AG04450 (cell line): ENCODE data around the gene MTMR3. TPM values are rescaled to one million over a fixed set of nuclear protein-coding genes. Genes with fewer than 3 reads are reported as not detected.

Source experiments
- CTCF ChIA-PET: fragments of 300-600, 350-600 bp; formaldehyde crosslinking; extraction: SDS; loops from one replicate; lab custom pipeline; 2022; ENCODE audit warnings: antibody characterized with exemption, inconsistent platforms; lab: Charles Lee
- POLR2A ChIA-PET: fragments of 350-600 bp; formaldehyde crosslinking; extraction: SDS; loops from one replicate; lab custom pipeline; 2021; ENCODE audit warnings: antibody characterized with exemption, inconsistent platforms; lab: Yijun Ruan, JAX
- DNase-seq: peaks from one replicate; pipeline ENCODE4 v3.0.0-alpha.2; 2011; ENCODE audit warnings: low read depth, low spot score
- H3K27ac ChIP-seq: one replicate; pipeline ENCODE4 v1.5.1; 2012; ENCODE audit warnings: low read depth, low read length, control low read depth
- H3K27me3 ChIP-seq: one replicate; pipeline ENCODE4 v1.6.0; 2012; ENCODE audit warnings: low read length; ENCODE audit not compliant: control insufficient read depth, insufficient read depth
- H3K4me3 ChIP-seq: 2 replicates; pipeline ENCODE4 v1.5.1; 2011; ENCODE audit warnings: mild to moderate bottlenecking, low read depth, low read length, control low read depth
- H3K9me3 ChIP-seq: 2 replicates; pipeline ENCODE4 v1.5.1; 2012; ENCODE audit warnings: low read length; ENCODE audit not compliant: control insufficient read depth, insufficient read depth
- CTCF ChIP-seq: IDR thresholded peaks from 2 replicates; pipeline ENCODE4 v1.5.1; 2011; ENCODE audit warnings: low read depth, low read length, control low read depth, inconsistent platforms
- polyA plus RNA-seq: library from polyadenylated mRNA; depleted of rRNA; stranded (reverse); fragments of >200 nt; gene quantifications from 2 replicates; pipeline ENCODE4 v1.2.3, GENCODE V29; 2011

The MTMR3 gene
- polyA plus RNA-seq, 1 experiment: 27.8 TPM

DNA sequence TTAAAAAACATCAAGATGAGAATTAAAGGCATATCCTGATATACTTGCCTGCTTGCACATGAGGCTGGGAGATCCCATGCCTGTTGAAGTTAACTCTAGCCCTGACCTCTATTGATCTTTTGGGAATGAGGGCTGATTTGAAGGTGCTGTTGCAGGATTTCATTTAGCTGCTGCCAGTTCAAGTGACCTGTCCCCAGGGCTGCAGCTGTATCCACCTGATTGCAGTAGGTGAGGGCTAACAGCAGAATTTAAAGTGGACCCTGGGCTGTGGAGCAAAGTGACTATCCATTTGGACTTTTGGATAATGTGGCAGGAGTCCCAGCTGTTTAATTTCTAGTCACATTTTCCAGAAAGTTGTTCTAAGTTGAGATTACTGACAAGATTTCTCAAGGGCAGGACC lies 146.5 kb downstream of the MTMR3 start:
- H3K4me3 ChIP-seq: no peak overlapping the region
- ChIA-PET CTCF (interaction anchor here (0.6 kb wide), 1 partner anchor 146 kb away, joined by 7 read pairs; no protein-coding TSS in a partner anchor), POLR2A (no interaction called here)
- H3K27me3 ChIP-seq: no peaks in the 10 kb centered on the region
- no peaks in the 10 kb centered on the region for H3K9me3 ChIP-seq
- no peak for TF ChIP-seq CTCF
- H3K27ac ChIP-seq: no peak overlapping the region
- DNase-seq: no peak

- Histone ChIP-seq H3K9me3 (no peaks in the 10 kb centered on the region), H3K4me3 (no peak overlapping the region), H3K27me3 (no peaks in the 10 kb centered on the region), H3K27ac (no peak overlapping the region)
- ChIA-PET CTCF (no interaction called here), POLR2A (no interaction called here)
- no peak for DNase-seq
- no peak for TF ChIP-seq CTCF
Measured at GRCh38 chr22:30030329-30030728, 147.4 kb downstream of the MTMR3 start.

DNA sequence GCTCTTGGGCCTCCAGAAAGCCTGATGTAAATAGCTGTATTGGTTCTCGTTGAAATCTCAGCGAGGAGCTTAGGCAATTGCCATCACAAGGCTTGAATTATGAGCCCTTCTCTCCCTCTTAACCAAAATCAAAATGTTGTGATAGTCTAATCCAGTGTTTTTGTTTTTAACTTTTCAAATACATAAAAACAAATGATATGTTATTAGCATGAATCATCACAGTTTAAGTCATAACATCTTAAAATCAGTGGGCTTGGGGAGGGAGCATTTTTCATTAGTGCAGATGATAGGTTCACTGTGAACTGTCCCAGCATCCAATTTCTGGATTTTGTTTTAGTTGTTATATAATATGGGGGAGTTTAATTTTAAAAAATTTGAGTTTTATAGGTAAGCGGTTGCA lies 148.4 kb downstream of the MTMR3 start:
- no peaks in the 10 kb centered on the region for H3K27me3 ChIP-seq
- H3K27ac ChIP-seq: no peak overlapping the region
- no peak overlapping the region for H3K4me3 ChIP-seq
- TF ChIP-seq CTCF: no peak
- POLR2A ChIA-PET: no interaction called here
- DNase-seq: no peak
- CTCF ChIA-PET: no interaction called here
- no peaks in the 10 kb centered on the region for H3K9me3 ChIP-seq

GRCh38 chr22:30031764-30032455 lies 148.9 kb downstream of the MTMR3 start:
- Histone ChIP-seq H3K4me3 (no peak overlapping the region), H3K27ac (no peak overlapping the region), H3K27me3 (no peaks in the 10 kb centered on the region), H3K9me3 (no peaks in the 10 kb centered on the region)
- no peak for DNase-seq
- ChIA-PET CTCF (no interaction called here), POLR2A (no interaction called here)
- TF ChIP-seq CTCF: no peak

- Histone ChIP-seq H3K4me3 (no peak overlapping the region), H3K27me3 (no peaks in the 10 kb centered on the region), H3K27ac (no peak overlapping the region), H3K9me3 (no peaks in the 10 kb centered on the region)
- DNase-seq: no peak
- no peak for TF ChIP-seq CTCF
- ChIA-PET POLR2A (no interaction called here), CTCF (no interaction called here)
Measured at GRCh38 chr22:30033137-30033536, 150.2 kb downstream of the MTMR3 start.
